D721Med (cell line): ENCODE measurements around the gene SBF1.
A peak's percentile ranks its signal among the peaks of the same experiment; 100 is the strongest.

Experiments used
- DNase-seq: peaks from one replicate; pipeline ENCODE4 v3.0.0; 2011; ENCODE audit warnings: low spot score; ENCODE audit not compliant: insufficient read length
- FAIRE-seq: peaks from 2 replicates; lab custom pipeline; 2011; peaks lifted over from hg19 to GRCh38; lab: Jason Lieb, UNC
- TF ChIP-seq, protein P1 (sequence below): IDR thresholded peaks from 2 replicates; pipeline ENCODE4 v1.5.1; 2012; ENCODE audit warnings: mild to moderate bottlenecking, control low read depth; ENCODE audit not compliant: insufficient read depth; ENCODE audit errors: missing control alignments

Gene SBF1

GRCh38 chr22:50474710-50475651, at the start of gene SBF1:
Gene SBF1, minus strand, starts transcription at chr22:50475035. Its CDS starts 195 bp downstream, at chr22:50474840.
- FAIRE-seq: no peak
- TF ChIP-seq, protein P1, sequence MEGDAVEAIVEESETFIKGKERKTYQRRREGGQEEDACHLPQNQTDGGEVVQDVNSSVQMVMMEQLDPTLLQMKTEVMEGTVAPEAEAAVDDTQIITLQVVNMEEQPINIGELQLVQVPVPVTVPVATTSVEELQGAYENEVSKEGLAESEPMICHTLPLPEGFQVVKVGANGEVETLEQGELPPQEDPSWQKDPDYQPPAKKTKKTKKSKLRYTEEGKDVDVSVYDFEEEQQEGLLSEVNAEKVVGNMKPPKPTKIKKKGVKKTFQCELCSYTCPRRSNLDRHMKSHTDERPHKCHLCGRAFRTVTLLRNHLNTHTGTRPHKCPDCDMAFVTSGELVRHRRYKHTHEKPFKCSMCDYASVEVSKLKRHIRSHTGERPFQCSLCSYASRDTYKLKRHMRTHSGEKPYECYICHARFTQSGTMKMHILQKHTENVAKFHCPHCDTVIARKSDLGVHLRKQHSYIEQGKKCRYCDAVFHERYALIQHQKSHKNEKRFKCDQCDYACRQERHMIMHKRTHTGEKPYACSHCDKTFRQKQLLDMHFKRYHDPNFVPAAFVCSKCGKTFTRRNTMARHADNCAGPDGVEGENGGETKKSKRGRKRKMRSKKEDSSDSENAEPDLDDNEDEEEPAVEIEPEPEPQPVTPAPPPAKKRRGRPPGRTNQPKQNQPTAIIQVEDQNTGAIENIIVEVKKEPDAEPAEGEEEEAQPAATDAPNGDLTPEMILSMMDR: no peak
- peak; percentile 91 for DNase-seq

GRCh38 chr22:50523806-50524675, 49.2 kb upstream of the SBF1 start:
- FAIRE-seq: no peak
- no peak for DNase-seq
- TF ChIP-seq, protein P1: no peak

- DNase-seq (no peak), FAIRE-seq (no peak)
- TF ChIP-seq, protein P1: no peak
Observed at GRCh38 chr22:50523458-50523805, 48.6 kb upstream of the SBF1 start.

DNA sequence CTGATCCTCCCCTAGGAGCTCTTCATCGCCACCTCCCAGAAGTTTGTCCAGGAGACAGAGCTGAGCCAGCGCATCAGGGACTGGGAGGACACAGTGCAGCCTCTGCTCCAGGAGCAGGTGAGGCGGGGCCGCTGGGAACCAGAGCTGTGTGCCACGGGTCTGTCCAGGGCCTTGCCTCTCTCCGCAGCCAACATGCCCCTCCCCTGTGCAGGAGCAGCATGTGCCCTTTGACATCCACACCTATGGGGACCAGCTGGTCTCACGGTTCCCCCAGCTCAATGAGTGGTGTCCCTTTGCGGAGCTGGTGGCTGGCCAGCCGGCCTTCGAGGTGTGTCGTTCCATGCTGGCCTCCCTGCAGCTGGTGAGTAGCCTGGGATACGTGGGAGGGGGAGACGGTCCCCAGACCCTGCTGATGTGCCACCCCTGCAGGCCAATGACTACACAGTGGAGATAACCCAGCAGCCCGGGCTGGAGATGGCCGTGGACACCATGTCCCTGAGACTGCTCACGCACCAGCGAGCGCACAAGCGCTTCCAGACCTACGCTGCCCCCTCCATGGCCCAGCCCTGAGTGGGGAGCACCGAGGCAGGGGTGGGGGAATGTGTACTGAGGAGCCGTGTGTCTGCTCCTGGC, 48.1 kb upstream of the SBF1 start:
- no peak for FAIRE-seq
- TF ChIP-seq, protein P1: no peak

GRCh38 chr22:50522208-50522805, 47.5 kb upstream of the SBF1 start:
- TF ChIP-seq, protein P1: no peak
- FAIRE-seq: no peak
- no peak for DNase-seq

More for the DNA sequence above, 48.1 kb upstream of the SBF1 start:
- DNase-seq: no peak

- FAIRE-seq (no peak), DNase-seq (no peak)
- TF ChIP-seq, protein P1: no peak
Observed at GRCh38 chr22:50521710-50522109, 46.9 kb upstream of the SBF1 start.
